PC-3 (cell line): ENCODE data around the gene CFAP97D2. TPM values are rescaled to one million over a fixed set of nuclear protein-coding genes. Genes with fewer than 3 reads are reported as not detected.

Experiments used
- ATAC-seq: fragments of 200-7000 bp; cut with Tn5 transposase; 2 replicates; pipeline ENCODE4 v1.9.1; 2020; ENCODE audit warnings: mild to moderate bottlenecking, moderate library complexity
- BruUV-seq: library from RNA; stranded (reverse); fragments of 400-500 nt; replicated peaks from 2 replicates; lab custom pipeline; 2021; lab: Mats Ljungman, UMichigan
- CTCF ChIA-PET: fragments of 300-600 bp; sonication (Branson Sonifier 250); formaldehyde crosslinking; loops from one replicate; lab custom pipeline; 2022; ENCODE audit warnings: antibody characterized with exemption; lab: Charles Lee
- POLR2A ChIA-PET: fragments of 300-600 bp; sonication (Branson Sonifier 250); formaldehyde crosslinking; loops from one replicate; lab custom pipeline; 2022; ENCODE audit warnings: antibody characterized with exemption; ENCODE audit not compliant: unreplicated experiment; lab: Charles Lee
- DNase-seq: peaks from one replicate; pipeline ENCODE4 v3.0.0-alpha.2; 2015
- H2AFZ ChIP-seq: fragments of 300-600 bp; sonication (generic); 2 replicates; pipeline ENCODE4 v1.6.0; 2016; ENCODE audit warnings: antibody characterized with exemption, low read length
- H3F3A ChIP-seq: fragments of 300-600 bp; sonication (generic); one replicate; pipeline ENCODE4 v1.6.0; 2017; ENCODE audit warnings: antibody characterized with exemption, low read length, control low read depth, mild to moderate bottlenecking; ENCODE audit not compliant: unreplicated experiment
- H3K27ac ChIP-seq: fragments of 300-600 bp; sonication (generic); 2 replicates; pipeline ENCODE4 v1.5.1; 2016; ENCODE audit warnings: mild to moderate bottlenecking, low read length
- H3K27me3 ChIP-seq: fragments of 300-600 bp; sonication (generic); 2 replicates; pipeline ENCODE4 v1.6.1; 2016; ENCODE audit warnings: low read length, mixed read lengths
- H3K36me3 ChIP-seq: fragments of 300-600 bp; sonication (generic); 2 replicates; pipeline ENCODE4 v1.6.1; 2016; ENCODE audit warnings: low read depth, mixed run types, low read length, mixed read lengths
- H3K4me1 ChIP-seq: fragments of 300-600 bp; sonication (generic); 2 replicates; pipeline ENCODE4 v1.5.1; 2016; ENCODE audit warnings: low read length; ENCODE audit not compliant: insufficient read depth
- H3K4me2 ChIP-seq: fragments of 300-600 bp; sonication (generic); 2 replicates; pipeline ENCODE4 v1.6.0; 2016; ENCODE audit warnings: low read length
- H3K4me3 ChIP-seq: fragments of 300-600 bp; sonication (generic); 2 replicates; pipeline ENCODE4 v1.5.1; 2016; ENCODE audit warnings: mild to moderate bottlenecking, low read length, mixed read lengths
- H3K79me2 ChIP-seq: fragments of 300-600 bp; sonication (generic); 2 replicates; pipeline ENCODE4 v1.6.1; 2017; ENCODE audit warnings: low read length, mixed read lengths
- H3K9ac ChIP-seq: fragments of 300-600 bp; sonication (generic); 2 replicates; pipeline ENCODE4 v1.6.0; 2016; ENCODE audit warnings: mild to moderate bottlenecking, low read length
- H3K9me2 ChIP-seq: fragments of 300-600 bp; sonication (generic); replicated peaks from 2 replicates; pipeline ENCODE4 v1.6.1; 2016; ENCODE audit warnings: mixed run types, low read length, mixed read lengths
- H3K9me3 ChIP-seq: fragments of 300-600 bp; sonication (generic); 2 replicates; pipeline ENCODE4 v1.6.1; 2016; ENCODE audit warnings: low read length, mixed read lengths
- H4K20me1 ChIP-seq: fragments of 300-600 bp; sonication (generic); 2 replicates; pipeline ENCODE4 v1.6.1; 2016; ENCODE audit warnings: low read length, mixed read lengths
- EZH2 ChIP-seq: fragments of 300-600 bp; sonication (generic); IDR thresholded peaks from one replicate; pipeline ENCODE4 v1.6.1; 2017; ENCODE audit warnings: antibody characterized with exemption, mild to moderate bottlenecking, low read length; ENCODE audit not compliant: unreplicated experiment
- EZH2phosphoT487 ChIP-seq: fragments of 300-600 bp; sonication (generic); IDR thresholded peaks from 2 replicates; pipeline ENCODE4 v1.6.1; 2018; ENCODE audit warnings: mild to moderate bottlenecking, antibody characterized with exemption, low read length, borderline replicate concordance
- intact Hi-C: fragments of 100-400 bp; cut with micrococcal nuclease; formaldehyde crosslinking; loops from 2 replicates; pipeline ENCODE4 v1.9.0; 2023
- total RNA-seq: library from RNA; depleted of rRNA; stranded (reverse); fragments of >200 nt; gene quantifications from 2 replicates; pipeline ENCODE4 v1.2.3, GENCODE V29; 2014
- TF ChIP-seq, protein P1 (sequence below): fragments of 300-600 bp; sonication (generic); conservative IDR thresholded peaks from 2 replicates; pipeline ENCODE4 v1.5.1; 2017; ENCODE audit warnings: antibody characterized with exemption, low read depth, mild to moderate bottlenecking, low read length

The CFAP97D2 gene
- total RNA-seq, 1 experiment from 2014 or later: not detected

DNA sequence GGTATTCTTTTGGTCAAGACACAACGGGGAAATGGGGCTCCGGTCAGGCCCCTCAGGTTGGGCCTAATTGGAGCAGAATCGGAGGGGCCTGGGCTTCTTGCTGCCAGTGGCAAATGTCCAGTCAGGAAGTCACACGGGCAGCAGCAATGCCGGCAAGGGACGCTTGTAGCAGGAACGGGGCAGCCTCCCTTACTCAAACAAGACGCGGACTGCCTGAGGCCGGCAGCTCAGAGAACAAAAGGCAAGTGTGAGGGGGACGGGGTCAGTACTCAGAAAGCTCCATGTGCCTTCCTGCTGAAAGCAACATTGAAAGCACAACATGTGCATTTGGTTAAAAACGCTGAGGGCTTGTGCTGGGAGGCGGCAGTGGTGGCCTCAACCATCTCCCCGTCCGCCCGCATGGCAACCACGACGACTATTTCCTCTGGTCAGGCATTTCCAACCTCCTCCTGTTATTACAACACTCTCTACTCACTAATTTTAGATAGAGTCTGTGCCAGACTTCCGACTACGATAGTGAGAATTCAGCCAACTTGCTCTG is 26.2 kb upstream of the CFAP97D2 start:
- Histone ChIP-seq H3K9me3 (no peaks in the 10 kb centered on the region), H4K20me1 (no peaks in the 10 kb centered on the region), H3F3A (no peaks in the 10 kb centered on the region), H3K36me3 (no peaks in the 10 kb centered on the region), H3K27ac (no peak overlapping the region), H3K27me3 (no peaks in the 10 kb centered on the region), H3K4me1 (peaks cover 15% of the 10 kb centered on the region), H3K79me2 (no peaks in the 10 kb centered on the region), H3K9ac (no peak overlapping the region), H3K4me3 (no peak overlapping the region), H3K4me2 (no peak overlapping the region), H2AFZ (no peak overlapping the region), H3K9me2 (no peaks in the 10 kb centered on the region)
- DNase-seq (no peak), ATAC-seq (no peak)
- ChIA-PET POLR2A (no interaction called here), CTCF (no interaction called here)
- BruUV-seq: no TSS peak
- TF ChIP-seq EZH2phosphoT487: no peak
- TF ChIP-seq, protein P1, sequence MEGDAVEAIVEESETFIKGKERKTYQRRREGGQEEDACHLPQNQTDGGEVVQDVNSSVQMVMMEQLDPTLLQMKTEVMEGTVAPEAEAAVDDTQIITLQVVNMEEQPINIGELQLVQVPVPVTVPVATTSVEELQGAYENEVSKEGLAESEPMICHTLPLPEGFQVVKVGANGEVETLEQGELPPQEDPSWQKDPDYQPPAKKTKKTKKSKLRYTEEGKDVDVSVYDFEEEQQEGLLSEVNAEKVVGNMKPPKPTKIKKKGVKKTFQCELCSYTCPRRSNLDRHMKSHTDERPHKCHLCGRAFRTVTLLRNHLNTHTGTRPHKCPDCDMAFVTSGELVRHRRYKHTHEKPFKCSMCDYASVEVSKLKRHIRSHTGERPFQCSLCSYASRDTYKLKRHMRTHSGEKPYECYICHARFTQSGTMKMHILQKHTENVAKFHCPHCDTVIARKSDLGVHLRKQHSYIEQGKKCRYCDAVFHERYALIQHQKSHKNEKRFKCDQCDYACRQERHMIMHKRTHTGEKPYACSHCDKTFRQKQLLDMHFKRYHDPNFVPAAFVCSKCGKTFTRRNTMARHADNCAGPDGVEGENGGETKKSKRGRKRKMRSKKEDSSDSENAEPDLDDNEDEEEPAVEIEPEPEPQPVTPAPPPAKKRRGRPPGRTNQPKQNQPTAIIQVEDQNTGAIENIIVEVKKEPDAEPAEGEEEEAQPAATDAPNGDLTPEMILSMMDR: no peak
- TF ChIP-seq EZH2: no peak
- intact Hi-C loops: loop anchor here (5.0 kb wide), 1 partner anchor 69 kb away; no protein-coding TSS in a partner anchor

- intact Hi-C loops: loop anchor here (5.0 kb wide), 1 partner anchor 69 kb away; no protein-coding TSS in a partner anchor
Observed at GRCh38 chr13:114153485-114154080, 25.5 kb upstream of the CFAP97D2 start.

More at GRCh38 chr13:114153485-114154080, 25.5 kb upstream of the CFAP97D2 start:
- H2AFZ ChIP-seq: no peak overlapping the region
- no peaks in the 10 kb centered on the region for H3K27me3 ChIP-seq
- POLR2A ChIA-PET: no interaction called here
- CTCF ChIA-PET: no interaction called here
- H3K9me2 ChIP-seq: no peaks in the 10 kb centered on the region
- no TSS peak for BruUV-seq
- no peak overlapping the region for H3K27ac ChIP-seq
- H4K20me1 ChIP-seq: no peaks in the 10 kb centered on the region
- H3K79me2 ChIP-seq: no peaks in the 10 kb centered on the region
- H3F3A ChIP-seq: no peaks in the 10 kb centered on the region
- H3K9ac ChIP-seq: no peak overlapping the region
- TF ChIP-seq, protein P1: no peak
- no peak for TF ChIP-seq EZH2phosphoT487
- TF ChIP-seq EZH2: no peak
- no peaks in the 10 kb centered on the region for H3K9me3 ChIP-seq
- no peak for ATAC-seq
- H3K4me1 ChIP-seq: peaks cover 15% of the 10 kb centered on the region
- DNase-seq: no peak
- no peak overlapping the region for H3K4me2 ChIP-seq
- no peaks in the 10 kb centered on the region for H3K36me3 ChIP-seq
- no peak overlapping the region for H3K4me3 ChIP-seq
